K562 (cell line): ENCODE measurements around the gene SNX25. TPM values are rescaled to one million over a fixed set of nuclear protein-coding genes. Genes with fewer than 3 reads are reported as not detected.

Source experiments
- ATAC-seq: fragments of 200-7000 bp; cut with Tn5 transposase; 3 replicates; pipeline ENCODE4 v1.9.1; 2020; ENCODE audit warnings: moderate library complexity
- BruUV-seq: library from RNA; stranded (reverse); fragments of 400-500 nt; replicated peaks from 2 replicates; lab custom pipeline; 2021; lab: Mats Ljungman, UMichigan
- CTCF ChIA-PET: fragments of 300-600 bp; formaldehyde crosslinking; extraction: SDS; loops from one replicate; lab custom pipeline; 2021; ENCODE audit warnings: low intra/inter-chr PET ratio; lab: Yijun Ruan, JAX
- POLR2A ChIA-PET: fragments of 300-600, 350-650 bp; sonication (Branson Sonifier 250); formaldehyde crosslinking; extraction: SDS; loops from one replicate; lab custom pipeline; 2021; ENCODE audit warnings: antibody characterized with exemption, inconsistent platforms; lab: Yijun Ruan, JAX
- DNase-seq, 4 experiments: peaks; one replicate each; pipeline versions ENCODE4 v3.0.0 to v3.0.0-alpha.2; 2011 to 2018; ENCODE audit warnings: low spot score in 3 of 4, mixed read lengths in 3 of 4; ENCODE audit errors: extremely low read depth in 1 of 4
- FAIRE-seq: peaks from 2 replicates; lab custom pipeline; 2011; peaks lifted over from hg19 to GRCh38; lab: Jason Lieb, UNC
- H2AFZ ChIP-seq: 2 replicates; pipeline ENCODE4 v1.6.0; 2011; ENCODE audit warnings: low read depth, low read length, control low read depth, inconsistent platforms
- H3K27ac ChIP-seq: fragments of 200-600 bp; 3 replicates; pipeline ENCODE4 v1.8.0; 2011; ENCODE audit warnings: low read depth, mild to moderate bottlenecking, control low read depth, inconsistent platforms, low read length, moderate library complexity, mixed read lengths; ENCODE audit errors: extremely low read depth
- H3K27me3 ChIP-seq, 2 experiments: fragments of 300-600 bp in 1 of 2; 2 replicates in 1 of 2; 3 replicates in 1 of 2; pipeline versions ENCODE4 v1.6.0 to v1.8.0; 2011; ENCODE audit warnings: inconsistent platforms in 2 of 2, low read length in 2 of 2, mild to moderate bottlenecking in 1 of 2, mixed read lengths in 1 of 2, moderate library complexity in 1 of 2; ENCODE audit not compliant: control insufficient read depth in 2 of 2, insufficient read depth in 2 of 2
- H3K36me3 ChIP-seq: fragments of 300-600 bp; 3 replicates; pipeline ENCODE4 v1.8.0; 2011; ENCODE audit warnings: mild to moderate bottlenecking, low read length, inconsistent platforms; ENCODE audit not compliant: control insufficient read depth, insufficient read depth
- H3K4me1 ChIP-seq, 2 experiments: fragments of 200-600 bp in 1 of 2; replicated peaks in 1 of 2; 2 replicates in 1 of 2; 3 replicates in 1 of 2; pipeline versions ENCODE4 v1.5.1 to v1.8.0; 2011; ENCODE audit warnings: inconsistent platforms in 2 of 2, low read length in 2 of 2, mild to moderate bottlenecking in 1 of 2, mixed read lengths in 1 of 2, moderate library complexity in 1 of 2; ENCODE audit not compliant: control insufficient read depth in 2 of 2, insufficient read depth in 2 of 2
- H3K4me2 ChIP-seq: 2 replicates; pipeline ENCODE4 v1.6.1; 2011; ENCODE audit warnings: low read length, control low read depth, inconsistent platforms, mixed read lengths; ENCODE audit not compliant: insufficient read depth
- H3K4me3 ChIP-seq: fragments of 200-600 bp; sonication (generic), shearing (Covaris generic); 2 replicates; pipeline ENCODE4 v1.5.1; 2016; ENCODE audit warnings: control low read depth, inconsistent platforms
- H3K79me2 ChIP-seq: fragments of 200-600 bp; 3 replicates; pipeline ENCODE4 v1.8.0; 2011; ENCODE audit warnings: low read length, inconsistent platforms; ENCODE audit not compliant: control insufficient read depth, insufficient read depth
- H3K9ac ChIP-seq, 2 experiments: 2 replicates each; pipeline versions ENCODE4 v1.6.0 to v1.6.1; 2011; ENCODE audit warnings: low read depth in 2 of 2, low read length in 2 of 2, control low read depth in 1 of 2, inconsistent platforms in 1 of 2, mild to moderate bottlenecking in 1 of 2, mixed read lengths in 1 of 2; ENCODE audit not compliant: insufficient read depth in 1 of 2
- H3K9me1 ChIP-seq: one replicate; pipeline ENCODE4 v1.6.0; 2011; ENCODE audit warnings: inconsistent platforms, mild to moderate bottlenecking, low read length, moderate library complexity; ENCODE audit not compliant: control insufficient read depth, insufficient read depth
- H3K9me3 ChIP-seq: replicated peaks from 2 replicates; pipeline ENCODE4 v1.5.1; 2011; ENCODE audit warnings: low read depth, low read length, inconsistent platforms; ENCODE audit not compliant: control insufficient read depth, insufficient read depth
- H4K20me1 ChIP-seq: replicated peaks from 2 replicates; pipeline ENCODE4 v1.6.1; 2011; ENCODE audit warnings: low read length, inconsistent platforms, mixed read lengths; ENCODE audit not compliant: control insufficient read depth, insufficient read depth
- AFF4 ChIP-seq: sonication (generic); formaldehyde crosslinking; IDR thresholded peaks from 2 replicates; pipeline ENCODE4 v1.8.0; 2023; ENCODE audit warnings: mild to moderate bottlenecking, missing genetic modification reagents
- BMI1 ChIP-seq: fragments of 150-350 bp; IDR thresholded peaks from 2 replicates; pipeline ENCODE4 v1.6.1; 2014; ENCODE audit warnings: low read length
- E2F3 ChIP-seq: fragments of 250-450 bp; sonication (Bioruptor Pico); IDR thresholded peaks from 2 replicates; pipeline ENCODE4 v1.4.0; 2020; ENCODE audit warnings: mild to moderate bottlenecking
- EGR1 ChIP-seq: fragments of 450-650 bp; conservative IDR thresholded peaks from 2 replicates; pipeline ENCODE4 v1.6.1; 2017; ENCODE audit warnings: mild to moderate bottlenecking
- KDM5B ChIP-seq: fragments of 200-600 bp; sonication (generic); IDR thresholded peaks from 2 replicates; pipeline ENCODE4 v1.6.1; 2012; ENCODE audit warnings: low read depth, mild to moderate bottlenecking, moderate library complexity, low read length, control low read depth, inconsistent platforms; ENCODE audit not compliant: insufficient replicate concordance
- KLF16 ChIP-seq: IDR thresholded peaks from 2 replicates; pipeline ENCODE4 v1.6.1; 2016; ENCODE audit warnings: antibody characterized with exemption
- MAFG ChIP-seq: fragments of 450-650 bp; conservative IDR thresholded peaks from 2 replicates; pipeline ENCODE4 v1.6.1; 2016; ENCODE audit warnings: missing genetic modification characterization, missing compliant biosample characterization
- MEF2A ChIP-seq: IDR thresholded peaks from 2 replicates; pipeline ENCODE4 v1.6.1; 2011; ENCODE audit warnings: low read depth, mild to moderate bottlenecking, low read length, moderate library complexity; ENCODE audit not compliant: control insufficient read depth
- MEIS2 ChIP-seq: fragments of 450-650 bp; IDR thresholded peaks from 2 replicates; pipeline ENCODE4 v1.6.1; 2014; ENCODE audit warnings: mild to moderate bottlenecking; ENCODE audit not compliant: partially characterized antibody
- POU5F1 ChIP-seq: fragments of 150-350 bp; IDR thresholded peaks from 2 replicates; pipeline ENCODE4 v1.6.1; 2014; ENCODE audit warnings: borderline replicate concordance, low read length, low read depth, mild to moderate bottlenecking; ENCODE audit not compliant: partially characterized antibody
- PTTG1 ChIP-seq: fragments of 450-650 bp; IDR thresholded peaks from 2 replicates; pipeline ENCODE4 v1.6.1; 2016; ENCODE audit warnings: low read depth, mild to moderate bottlenecking, missing genetic modification characterization, missing compliant biosample characterization
- SAP30 ChIP-seq: fragments of 200-600 bp; sonication (generic); IDR thresholded peaks from 2 replicates; pipeline ENCODE4 v1.6.1; 2012; ENCODE audit warnings: borderline replicate concordance, low read depth, mild to moderate bottlenecking, moderate library complexity, low read length, control low read depth, inconsistent platforms; ENCODE audit not compliant: insufficient read depth, poor library complexity, severe bottlenecking
- ZBTB5 ChIP-seq: fragments of 450-650 bp; IDR thresholded peaks from 2 replicates; pipeline ENCODE4 v1.6.1; 2017; ENCODE audit warnings: antibody characterized with exemption
- ZNF431 ChIP-seq: sonication (generic); formaldehyde crosslinking; IDR thresholded peaks from 2 replicates; pipeline ENCODE4 v1.8.0; 2022; ENCODE audit warnings: mild to moderate bottlenecking, missing genetic modification reagents
- ZNF785 ChIP-seq: fragments of 250-450 bp; sonication (Bioruptor Pico); IDR thresholded peaks from 2 replicates; pipeline ENCODE4 v1.4.0; 2020; ENCODE audit warnings: mild to moderate bottlenecking
- WGBS: fragments of 100-300 bp; shearing (Covaris generic); methylation state at CpG from one replicate; pipeline ENCODE4 v1.1.6; 2016; ENCODE audit warnings: low coverage, mixed read lengths; ENCODE audit not compliant: insufficient coverage; ENCODE audit errors: missing lambda C conversion rate; 5-methylcytosine and 5-hydroxymethylcytosine counted together
- in situ Hi-C: fragments of 300-500 bp; cut with MboI; formaldehyde crosslinking; loops from 4 replicates; pipeline ENCODE4 v1.15.0; 2018; ENCODE audit warnings: inconsistent platforms, mixed read lengths
- intact Hi-C: fragments of 100-400 bp; cut with micrococcal nuclease; formaldehyde crosslinking; loops from 2 replicates; pipeline ENCODE4 v1.14.2; 2022
- polyA plus RNA-seq, 8 experiments: library from polyadenylated mRNA; depleted of rRNA in 4 of 8; stranded (reverse) in 5 of 8; unstranded in 3 of 8; fragments of >200 nt; fragmentation: Nextera tagmentation in 2 of 8; fragmentation: Illumina TruSeq in 1 of 8; extraction: Ambion mirVana in 2 of 8; extraction: Trizol in 1 of 8; gene quantifications; 2 replicates each; pipeline versions ENCODE4 v1.2.1 to v1.2.3, GENCODE V29; 2011 to 2014; ENCODE audit warnings: inconsistent platforms in 1 of 8, missing spikeins in 1 of 8
- total RNA-seq, 7 experiments: library from RNA; depleted of rRNA in 6 of 7; stranded (reverse); fragments of >200 nt in 6 of 7; fragmentation: Illumina TruSeq in 2 of 7; extraction: Trizol in 2 of 7; gene quantifications; 2 replicates each; pipeline versions ENCODE4 v1.2.1 to v1.2.3, GENCODE V29; 2011 to 2021; ENCODE audit warnings: low replicate concordance in 1 of 7

Gene SNX25
- total and polyA plus RNA-seq, 9 of the 15 experiments (the other 6 are each of a cell fraction or from before 2014, with no cell fraction given), result 2.5 to 23.4 (median 13.3) TPM

- H3K4me1 ChIP-seq, result peaks cover 2 to 20% of the 10 kb centered on the region in 2 experiments; a peak in 4 of 5 replicates
- H4K20me1 ChIP-seq, result no peaks in the 10 kb centered on the region
- DNase-seq, result peak; percentile 98 to 99 (median 99)
- peak overlapping the region; percentile 56 for H3K4me3 ChIP-seq
- 1% methylated on average over 58 of the region's 98 CpGs for WGBS
- H2AFZ ChIP-seq, result peak overlapping the region; percentile 81
- ATAC-seq, result peak; percentile 95
- intact Hi-C loops (loop anchor here (2.0 to 5.0 kb wide), 3 partner anchors 37 to 193 kb away; partner anchors contain the start of gene CFAP97), in situ Hi-C loops (loop anchor here (10.0 kb wide), 1 partner anchor 191 kb away; the partner anchor contains the start of genes CFAP97 and SNX25)
- no peaks in the 10 kb centered on the region for H3K9me1 ChIP-seq
- FAIRE-seq, result peak; percentile 72
- peak overlapping the region; percentile 82 to 95 for H3K9ac ChIP-seq
- POLR2A ChIA-PET, result interaction anchor here (0.6 to 3.4 kb wide), 12 partner anchors 9 to 696 kb away, joined by 3 to 21 read pairs (median 3); partner anchors contain the start of gene UFSP2
- no peaks in the 10 kb centered on the region for H3K9me3 ChIP-seq
- CTCF ChIA-PET, result no interaction called here
- peaks cover 32% of the 10 kb centered on the region for H3K36me3 ChIP-seq
- no TSS peak for BruUV-seq
- peak overlapping the region; percentile 84 for H3K4me2 ChIP-seq
- peak overlapping the region; percentile 94 for H3K27ac ChIP-seq
- no peaks in the 10 kb centered on the region for H3K27me3 ChIP-seq
- peaks cover 35% of the 10 kb centered on the region for H3K79me2 ChIP-seq
- TF ChIP-seq SAP30 (peak; percentile 88), EGR1 (peak; percentile 80), ZBTB5 (no peak), MEIS2 (peak; percentile 82), KLF16 (no peak), MEF2A (0 out of 2 replicates have a peak, but pooled peaks have one; percentile 70), PTTG1 (no peak), ZNF431 (peak; percentile 77; the same call in 1 of the 2 replicates), MAFG (tag) (no peak), POU5F1 (no peak), KDM5B (peak; percentile 69), BMI1 (no peak), E2F3 (CRISPR knock-in tag) (peak; percentile 70), ZNF785 (CRISPR knock-in tag) (no peak), AFF4 (CRISPR knock-in tag) (peak; percentile 78; the same call in 1 of the 2 replicates)
Observed at GRCh38 chr4:185395956-185396723, 186.7 kb downstream of the SNX25 start.
